GM18499 (cell line): ENCODE data around the gene PTRH1.

Experiments
- ATAC-seq: cut with Tn5 transposase; IDR thresholded peaks from one replicate; pipeline ENCODE4 v1.9.1; 2021; ENCODE audit warnings: moderate number of reproducible peaks; ENCODE audit not compliant: insufficient read depth, unreplicated experiment

The PTRH1 gene

GRCh38 chr9:127742435-127743088 lies 27.1 kb upstream of the PTRH1 start:
- no peak for ATAC-seq

- no peak for ATAC-seq
These were observed 26.5 kb upstream of the PTRH1 start for GRCh38 chr9:127741831-127742434.

GRCh38 chr9:127739614-127740330 lies 24.3 kb upstream of the PTRH1 start:
- ATAC-seq, result no peak

- ATAC-seq, result no peak
These were observed 23.2 kb upstream of the PTRH1 start for GRCh38 chr9:127738666-127739065.

- no peak for ATAC-seq
These were observed 20.2 kb upstream of the PTRH1 start for GRCh38 chr9:127735530-127736185.

- ATAC-seq, result peak; percentile 47
These were observed 19.5 kb upstream of the PTRH1 start, which contains the start of gene TOR2A for GRCh38 chr9:127734747-127735529. TSS of gene TOR2A (minus strand) at chr9:127735294. CDS start at chr9:127735270, 24 bp downstream.

GRCh38 chr9:127734247-127734746 lies 18.8 kb upstream of the PTRH1 start:
- no peak for ATAC-seq

GRCh38 chr9:127733614-127734013 lies 18.2 kb upstream of the PTRH1 start:
- ATAC-seq, result no peak

- no peak for ATAC-seq
These were observed 17.0 kb upstream of the PTRH1 start for GRCh38 chr9:127732444-127732843.

- ATAC-seq, result no peak
These were observed 16.5 kb upstream of the PTRH1 start for GRCh38 chr9:127731938-127732337.

GRCh38 chr9:127730799-127731410 lies 15.4 kb upstream of the PTRH1 start:
- no peak for ATAC-seq

GRCh38 chr9:127730262-127730661 lies 14.8 kb upstream of the PTRH1 start:
- no peak for ATAC-seq

GRCh38 chr9:127729522-127730256 lies 14.2 kb upstream of the PTRH1 start:
- ATAC-seq, result no peak

- ATAC-seq, result no peak
These were observed 13.3 kb upstream of the PTRH1 start for GRCh38 chr9:127728808-127729207.

GRCh38 chr9:127726871-127727270 lies 11.4 kb upstream of the PTRH1 start:
- ATAC-seq, result no peak

GRCh38 chr9:127724012-127724411 lies 8.5 kb upstream of the PTRH1 start:
- ATAC-seq, result no peak

- no peak for ATAC-seq
These were observed 8.0 kb upstream of the PTRH1 start for GRCh38 chr9:127723444-127723843.

GRCh38 chr9:127723013-127723412 lies 7.5 kb upstream of the PTRH1 start:
- ATAC-seq, result no peak
